Measurements from ENCODE around the gene RNF223.

The RNF223 gene

GRCh38 chr1:1053022-1053421 lies 21.1 kb downstream of the RNF223 start:
- Histone ChIP-seq H4K20me1 (ENCODE audit: insufficient read depth) (no peaks in the 10 kb centered on the region), H3K4me1 (ENCODE audit: low read depth, poor library complexity, severe bottlenecking) (no peaks in the 10 kb centered on the region), H3K9ac (no peak overlapping the region), H2AFZ (ENCODE audit: low read depth) (no peak overlapping the region), H3K27me3 (ENCODE audit: insufficient read depth, low read depth) (peaks cover 73% of the 10 kb centered on the region), H3K79me2 (ENCODE audit: insufficient read depth, low read depth) (no peaks in the 10 kb centered on the region), H3K4me3 (IDR thresholded peaks at IDR 0.05; ENCODE audit: insufficient read depth, low read depth, low read length) (no peak overlapping the region), H3K4me2 (no peak overlapping the region), H3K36me3 (ENCODE audit: insufficient read depth) (no peaks in the 10 kb centered on the region), H3K27ac (no peak overlapping the region)
- TF ChIP-seq, protein P1, sequence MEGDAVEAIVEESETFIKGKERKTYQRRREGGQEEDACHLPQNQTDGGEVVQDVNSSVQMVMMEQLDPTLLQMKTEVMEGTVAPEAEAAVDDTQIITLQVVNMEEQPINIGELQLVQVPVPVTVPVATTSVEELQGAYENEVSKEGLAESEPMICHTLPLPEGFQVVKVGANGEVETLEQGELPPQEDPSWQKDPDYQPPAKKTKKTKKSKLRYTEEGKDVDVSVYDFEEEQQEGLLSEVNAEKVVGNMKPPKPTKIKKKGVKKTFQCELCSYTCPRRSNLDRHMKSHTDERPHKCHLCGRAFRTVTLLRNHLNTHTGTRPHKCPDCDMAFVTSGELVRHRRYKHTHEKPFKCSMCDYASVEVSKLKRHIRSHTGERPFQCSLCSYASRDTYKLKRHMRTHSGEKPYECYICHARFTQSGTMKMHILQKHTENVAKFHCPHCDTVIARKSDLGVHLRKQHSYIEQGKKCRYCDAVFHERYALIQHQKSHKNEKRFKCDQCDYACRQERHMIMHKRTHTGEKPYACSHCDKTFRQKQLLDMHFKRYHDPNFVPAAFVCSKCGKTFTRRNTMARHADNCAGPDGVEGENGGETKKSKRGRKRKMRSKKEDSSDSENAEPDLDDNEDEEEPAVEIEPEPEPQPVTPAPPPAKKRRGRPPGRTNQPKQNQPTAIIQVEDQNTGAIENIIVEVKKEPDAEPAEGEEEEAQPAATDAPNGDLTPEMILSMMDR (conservative IDR thresholded peaks at IDR 0.05; ENCODE audit: low read depth, low read length) = no peak

DNA sequence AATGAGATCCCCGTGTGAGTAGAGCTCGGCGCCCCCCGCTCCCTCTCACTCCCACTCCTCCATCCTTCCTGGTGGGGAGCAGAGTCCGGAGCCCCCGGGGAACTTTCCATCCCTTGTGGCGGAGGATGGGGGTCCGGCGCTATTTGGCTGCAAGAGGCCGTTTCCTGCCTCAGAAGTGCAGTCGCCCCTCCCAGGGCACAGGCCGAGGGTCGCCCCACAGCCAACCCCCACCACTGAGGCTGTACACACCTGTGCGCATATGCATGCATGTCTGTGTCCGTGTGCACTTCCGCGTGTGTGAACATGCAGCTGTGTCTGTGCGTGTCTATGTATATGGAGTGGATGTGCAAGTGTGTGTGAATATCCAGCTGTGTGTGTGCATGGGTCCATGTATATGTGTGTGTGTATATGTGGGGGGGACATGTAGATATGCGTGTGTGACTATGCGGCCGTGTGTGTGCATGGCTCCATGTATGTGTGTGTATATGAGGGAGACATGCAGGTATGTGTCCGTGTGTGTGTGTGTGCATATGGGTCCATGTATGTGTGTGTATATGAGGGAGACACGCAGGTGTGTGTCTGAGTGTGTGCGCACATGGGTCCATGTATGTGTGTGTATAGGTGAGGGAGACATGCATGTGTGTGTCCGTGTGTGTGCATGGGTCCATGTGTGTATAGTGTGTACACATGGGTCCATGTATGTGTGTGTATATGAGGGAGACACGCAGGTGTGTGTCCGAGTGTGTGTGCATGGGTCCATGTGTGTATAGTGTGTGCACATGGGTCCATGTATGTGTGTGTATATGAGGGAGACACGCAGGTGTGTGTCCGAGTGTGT lies 21.9 kb downstream of the RNF223 start:
- H3K36me3 ChIP-seq (ENCODE audit: insufficient read depth) = no peaks in the 10 kb centered on the region
- H3K79me2 ChIP-seq (ENCODE audit: insufficient read depth, low read depth) = no peaks in the 10 kb centered on the region
- H3K4me1 ChIP-seq (ENCODE audit: low read depth, poor library complexity, severe bottlenecking) = no peaks in the 10 kb centered on the region
- H3K4me3 ChIP-seq (IDR thresholded peaks at IDR 0.05; ENCODE audit: insufficient read depth, low read depth, low read length) = no peak overlapping the region
- H3K4me2 ChIP-seq = no peak overlapping the region
- TF ChIP-seq, protein P1 (conservative IDR thresholded peaks at IDR 0.05; ENCODE audit: low read depth, low read length) = no peak
- no peak overlapping the region for H3K9ac ChIP-seq
- H3K27me3 ChIP-seq (ENCODE audit: insufficient read depth, low read depth) = peaks cover 69% of the 10 kb centered on the region
- no peaks in the 10 kb centered on the region for H4K20me1 ChIP-seq (ENCODE audit: insufficient read depth)
- H3K27ac ChIP-seq = no peak overlapping the region
- no peak overlapping the region for H2AFZ ChIP-seq (ENCODE audit: low read depth)

DNA sequence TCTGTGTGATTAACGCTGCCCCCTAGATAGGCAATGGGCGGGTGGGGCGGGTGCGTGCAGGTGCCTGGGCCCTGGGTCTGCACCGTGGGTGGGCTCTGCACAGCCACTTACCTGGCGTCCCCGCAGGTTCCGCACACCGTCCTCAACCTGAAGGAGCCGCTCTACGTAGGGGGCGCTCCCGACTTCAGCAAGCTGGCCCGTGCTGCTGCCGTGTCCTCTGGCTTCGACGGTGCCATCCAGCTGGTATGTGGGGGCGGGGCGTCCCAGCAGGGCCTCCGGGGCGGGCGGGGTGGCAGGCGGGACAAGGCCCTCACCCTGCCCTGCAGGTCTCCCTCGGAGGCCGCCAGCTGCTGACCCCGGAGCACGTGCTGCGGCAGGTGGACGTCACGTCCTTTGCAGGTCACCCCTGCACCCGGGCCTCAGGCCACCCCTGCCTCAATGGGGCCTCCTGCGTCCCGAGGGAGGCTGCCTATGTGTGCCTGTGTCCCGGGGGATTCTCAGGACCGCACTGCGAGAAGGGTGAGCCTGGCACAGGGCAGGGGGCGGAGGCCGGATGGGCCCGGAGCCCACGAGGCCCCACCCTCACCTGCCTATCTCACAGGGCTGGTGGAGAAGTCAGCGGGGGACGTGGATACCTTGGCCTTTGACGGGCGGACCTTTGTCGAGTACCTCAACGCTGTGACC lies 22.8 kb downstream of the RNF223 start:
- no peaks in the 10 kb centered on the region for H3K36me3 ChIP-seq (ENCODE audit: insufficient read depth)

GRCh38 chr1:1050577-1051052 lies 23.5 kb downstream of the RNF223 start:
- H3K36me3 ChIP-seq (ENCODE audit: insufficient read depth) = no peaks in the 10 kb centered on the region
- no peaks in the 10 kb centered on the region for H4K20me1 ChIP-seq (ENCODE audit: insufficient read depth)
- H3K4me3 ChIP-seq (IDR thresholded peaks at IDR 0.05; ENCODE audit: insufficient read depth, low read depth, low read length) = no peak overlapping the region
- no peaks in the 10 kb centered on the region for H3K79me2 ChIP-seq (ENCODE audit: insufficient read depth, low read depth)
- H3K27me3 ChIP-seq (ENCODE audit: insufficient read depth, low read depth) = peaks cover 63% of the 10 kb centered on the region
- TF ChIP-seq, protein P1 (conservative IDR thresholded peaks at IDR 0.05; ENCODE audit: low read depth, low read length) = no peak
- peak overlapping the region; percentile 29; the same call in 1 of the 2 replicates for H3K4me2 ChIP-seq
- no peak overlapping the region for H3K9ac ChIP-seq
- H3K4me1 ChIP-seq (ENCODE audit: low read depth, poor library complexity, severe bottlenecking) = no peaks in the 10 kb centered on the region
- no peak overlapping the region for H3K27ac ChIP-seq
- H2AFZ ChIP-seq (ENCODE audit: low read depth) = no peak overlapping the region

More for the DNA sequence above, 22.8 kb downstream of the RNF223 start:
- H2AFZ ChIP-seq (ENCODE audit: low read depth) = no peak overlapping the region
- H3K79me2 ChIP-seq (ENCODE audit: insufficient read depth, low read depth) = no peaks in the 10 kb centered on the region
- peaks cover 64% of the 10 kb centered on the region for H3K27me3 ChIP-seq (ENCODE audit: insufficient read depth, low read depth)
- H3K4me1 ChIP-seq (ENCODE audit: low read depth, poor library complexity, severe bottlenecking) = no peaks in the 10 kb centered on the region
- no peaks in the 10 kb centered on the region for H4K20me1 ChIP-seq (ENCODE audit: insufficient read depth)
- no peak overlapping the region for H3K4me2 ChIP-seq
- TF ChIP-seq, protein P1 (conservative IDR thresholded peaks at IDR 0.05; ENCODE audit: low read depth, low read length) = no peak
- H3K27ac ChIP-seq = no peak overlapping the region
- H3K4me3 ChIP-seq (IDR thresholded peaks at IDR 0.05; ENCODE audit: insufficient read depth, low read depth, low read length) = no peak overlapping the region
- no peak overlapping the region for H3K9ac ChIP-seq
